NCI-H69 (cell line): ENCODE measurements around the gene FAM163B.

Source experiments
- DNase-seq: peaks from one replicate; lab custom pipeline; 2025; lab: John Stamatoyannopoulos, UW

FAM163B gene

DNA sequence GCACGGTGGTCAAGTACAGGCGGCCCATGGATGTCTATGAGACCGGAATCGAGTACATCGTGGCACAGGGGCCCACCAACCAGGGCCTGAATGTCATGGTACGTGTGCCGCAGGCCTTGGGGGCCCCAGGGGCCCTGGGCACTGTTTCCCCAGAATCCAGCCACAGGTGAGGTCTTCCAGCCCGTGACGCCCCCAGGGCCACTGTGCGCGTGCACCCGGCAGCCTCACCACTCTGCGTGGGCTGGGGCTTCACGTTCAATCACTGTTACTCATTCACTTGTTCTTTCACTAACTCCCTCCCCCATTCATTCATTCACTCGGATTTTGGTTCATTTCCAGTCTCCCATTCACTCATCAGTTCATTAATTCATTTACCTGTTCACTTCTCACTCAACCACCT is 62.1 kb downstream of the FAM163B start:
- no peak for DNase-seq

DNA sequence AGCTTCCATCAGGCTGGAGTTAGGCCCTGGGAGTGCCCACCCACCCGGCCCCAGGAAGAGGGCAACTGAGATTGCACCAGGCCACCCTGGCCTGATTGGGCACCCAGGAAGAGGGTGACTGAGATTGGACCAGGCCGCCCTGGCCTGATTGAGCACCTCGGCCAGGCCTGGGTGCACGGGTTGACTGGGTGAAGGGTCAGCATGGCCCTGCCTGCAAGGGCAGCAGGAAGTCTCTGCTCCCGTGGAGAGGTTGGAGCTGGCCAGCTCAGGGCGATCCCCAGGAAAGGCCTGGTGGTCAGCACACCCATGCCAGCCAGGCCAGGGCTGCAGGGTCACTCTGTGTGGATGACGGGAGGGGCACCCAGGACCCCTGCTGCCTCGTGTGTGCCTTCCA is 62.9 kb downstream of the FAM163B start:
- no peak for DNase-seq

DNA sequence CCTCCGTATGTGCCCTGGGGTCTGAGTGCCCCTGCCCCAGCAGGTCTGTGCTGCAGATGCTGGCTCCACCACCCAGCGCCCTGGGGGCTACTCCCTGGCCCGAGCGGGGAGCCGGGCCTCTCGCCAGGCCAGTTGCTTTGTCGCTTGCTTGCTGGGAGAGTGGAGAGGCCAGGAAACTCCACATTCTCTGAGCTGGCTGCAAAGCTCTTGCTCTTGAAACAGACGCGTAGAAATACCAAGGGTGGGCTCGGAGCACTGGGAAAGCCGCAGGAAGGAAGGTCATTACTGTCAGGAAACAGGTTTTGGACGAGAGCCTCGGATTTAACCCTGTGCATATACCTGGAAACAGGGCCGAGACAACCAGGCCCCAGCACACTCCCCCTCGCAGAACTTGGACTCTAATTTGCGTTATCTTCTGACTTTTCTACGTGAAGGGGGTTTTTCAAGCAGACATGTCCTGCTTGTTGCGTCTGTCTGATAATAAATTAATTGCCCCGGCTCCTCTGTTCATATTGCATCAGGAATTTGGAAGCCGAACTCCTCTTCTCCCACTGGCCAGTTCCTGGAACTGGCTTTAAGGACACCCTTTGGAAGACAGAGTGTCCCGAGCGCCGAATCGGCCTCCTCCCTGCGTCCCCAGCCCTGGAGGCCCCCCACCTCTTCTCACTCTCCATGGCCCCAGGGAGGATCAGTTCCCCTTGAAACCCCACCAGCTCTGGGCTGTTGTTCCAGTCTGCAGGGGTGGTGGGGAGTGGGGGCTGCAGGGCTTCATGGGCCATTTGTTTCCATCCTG is 63.5 kb downstream of the FAM163B start:
- DNase-seq, result no peak

DNA sequence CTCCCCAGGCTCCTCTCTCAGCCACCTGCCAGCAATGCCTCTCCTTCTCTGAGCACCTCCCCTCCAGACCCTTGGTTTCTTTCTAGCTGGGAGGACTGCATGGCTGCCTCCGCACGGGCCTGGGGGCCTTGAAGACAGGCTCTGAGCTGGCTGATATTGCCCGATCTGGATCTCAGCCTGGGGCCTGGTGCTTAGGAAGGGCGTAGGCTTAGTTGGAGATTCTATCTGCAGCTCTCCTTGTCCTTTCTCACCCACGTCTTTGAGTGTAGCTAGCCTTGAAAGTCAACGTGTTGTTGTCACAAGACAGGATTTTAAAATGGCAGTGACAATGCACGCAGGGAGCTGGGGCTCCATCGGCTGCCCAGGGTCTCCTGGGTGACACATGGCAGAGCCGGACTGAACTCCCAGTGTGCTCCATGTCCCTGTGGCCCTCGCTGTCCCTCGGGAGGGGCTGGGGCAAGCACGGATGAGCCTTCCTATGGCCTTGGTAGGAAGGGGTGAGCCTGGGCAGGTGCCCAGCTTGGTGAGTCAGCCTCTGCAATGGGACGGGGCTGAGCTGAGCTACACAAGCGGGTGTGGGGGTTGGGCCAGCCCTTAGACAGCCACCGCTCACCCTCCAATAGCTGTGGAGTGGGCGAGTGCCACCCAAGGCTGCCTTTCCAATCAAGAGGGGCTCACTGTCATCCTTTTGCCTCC is 65.3 kb downstream of the FAM163B start:
- no peak for DNase-seq

DNA sequence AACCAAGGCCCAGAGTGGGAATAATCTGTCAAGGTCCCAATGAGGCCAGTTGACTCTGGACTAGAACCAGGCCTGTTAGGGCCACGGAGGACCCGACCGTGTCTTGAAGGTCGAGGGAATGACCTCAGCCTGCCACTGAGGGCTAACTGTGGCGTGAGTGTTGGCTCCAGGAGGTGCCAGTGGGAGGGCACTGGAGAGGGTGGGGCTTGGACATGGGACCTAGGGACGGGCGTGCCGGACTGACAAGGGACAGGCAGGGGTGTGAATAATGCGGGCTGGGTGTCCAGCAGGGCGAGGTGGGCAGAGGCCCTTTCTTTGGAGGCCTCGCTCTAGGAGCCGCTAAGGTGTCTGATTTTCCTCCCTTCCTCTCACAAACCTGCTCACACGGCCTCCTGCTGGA is 67.2 kb downstream of the FAM163B start:
- no peak for DNase-seq

DNA sequence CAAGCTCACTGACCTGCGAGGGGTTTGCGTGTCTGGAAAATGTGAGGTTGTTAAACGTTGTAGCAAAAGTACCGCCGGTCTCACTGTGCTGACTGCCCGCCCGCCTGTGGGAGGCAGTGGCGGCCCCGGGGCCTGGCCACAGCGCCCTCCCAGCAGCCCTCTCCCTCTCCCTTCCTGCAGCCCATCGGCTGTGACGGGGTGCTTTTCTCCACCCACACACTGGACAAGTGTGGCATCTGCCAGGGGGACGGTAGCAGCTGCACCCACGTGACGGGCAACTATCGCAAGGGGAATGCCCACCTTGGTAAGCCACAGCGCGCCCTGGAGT is 68.5 kb downstream of the FAM163B start:
- no peak for DNase-seq

DNA sequence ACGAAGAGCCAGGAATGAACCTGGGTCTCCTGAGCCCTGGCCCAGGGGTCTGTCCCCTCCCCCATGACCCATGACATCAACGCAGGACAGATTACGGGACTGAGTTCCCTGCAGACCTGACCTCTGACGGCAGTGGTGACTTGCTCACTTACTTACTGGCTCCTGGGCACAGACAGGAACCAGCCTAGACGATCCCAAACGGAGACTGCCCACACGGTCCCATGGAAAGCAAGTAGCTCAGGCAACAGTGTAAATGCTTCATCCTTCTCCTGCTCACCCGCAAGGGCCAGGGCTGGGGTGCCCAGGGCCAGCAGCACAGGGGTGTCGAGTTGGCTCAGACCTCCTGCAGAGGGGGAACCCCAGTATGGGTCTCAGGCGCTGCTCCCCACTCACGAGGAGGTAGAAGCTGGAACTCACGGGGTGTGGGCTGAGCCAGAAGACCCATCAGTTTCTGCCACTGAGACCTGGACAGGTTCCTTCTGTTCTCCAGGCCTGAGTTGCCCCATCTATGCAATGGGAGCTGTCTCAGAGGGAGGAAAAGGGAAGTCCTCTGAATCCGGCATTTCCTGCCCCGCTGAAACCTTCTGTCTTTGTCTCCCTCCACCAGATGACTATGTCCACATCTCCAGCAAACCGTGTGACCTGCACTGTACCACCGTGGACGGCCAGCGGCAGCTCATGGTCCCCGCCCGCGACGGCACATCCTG is 69.0 kb downstream of the FAM163B start:
- no peak for DNase-seq

DNA sequence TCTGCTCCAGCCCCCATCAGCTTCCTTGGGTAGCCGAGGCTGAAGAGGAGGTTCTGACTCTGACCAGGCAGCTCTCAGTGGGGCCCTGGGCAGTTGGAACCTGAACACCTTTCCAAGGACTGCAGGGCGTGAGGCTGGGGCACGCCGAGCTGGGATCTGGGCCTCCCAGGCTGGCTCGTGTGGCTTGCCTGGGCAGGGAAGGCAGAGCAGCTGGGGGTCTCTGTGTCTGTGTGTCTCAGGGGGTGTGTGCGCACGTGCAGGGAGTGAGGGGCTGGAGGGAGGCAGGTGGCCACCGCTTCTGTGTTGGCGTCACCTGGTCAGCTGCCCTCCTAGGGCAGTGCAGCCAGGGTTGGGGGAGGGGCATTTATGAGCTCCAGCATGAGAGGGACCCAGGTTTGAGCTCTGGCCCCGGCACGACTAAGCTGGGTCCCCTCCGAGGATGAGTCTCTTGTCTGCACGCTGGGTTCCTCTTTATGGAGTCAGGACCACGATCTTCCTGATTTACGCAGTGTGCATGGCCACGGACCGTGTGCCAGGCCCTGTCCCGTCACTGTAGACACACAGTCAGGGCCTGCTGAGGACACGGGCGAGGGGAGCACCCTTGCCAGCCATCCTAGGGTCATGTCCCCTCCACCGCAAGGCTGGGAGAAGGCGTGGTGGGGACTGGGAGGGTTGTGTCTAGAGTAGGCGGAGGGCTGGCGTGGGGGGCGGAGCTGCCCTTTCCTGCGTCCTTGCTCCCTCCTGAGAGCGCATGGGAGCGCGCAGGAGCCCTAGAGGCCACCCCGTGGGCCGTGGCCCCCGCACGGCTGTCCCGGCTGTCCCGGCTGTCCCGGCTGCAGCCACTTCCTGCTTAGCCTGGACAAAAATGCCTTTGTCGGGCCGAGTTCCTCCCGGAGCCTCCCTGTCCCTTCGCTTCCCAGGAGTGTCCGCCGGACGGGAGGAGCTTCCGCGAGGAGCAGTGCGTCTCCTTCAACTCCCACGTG is 70.0 kb downstream of the FAM163B start:
- DNase-seq, result no peak

DNA sequence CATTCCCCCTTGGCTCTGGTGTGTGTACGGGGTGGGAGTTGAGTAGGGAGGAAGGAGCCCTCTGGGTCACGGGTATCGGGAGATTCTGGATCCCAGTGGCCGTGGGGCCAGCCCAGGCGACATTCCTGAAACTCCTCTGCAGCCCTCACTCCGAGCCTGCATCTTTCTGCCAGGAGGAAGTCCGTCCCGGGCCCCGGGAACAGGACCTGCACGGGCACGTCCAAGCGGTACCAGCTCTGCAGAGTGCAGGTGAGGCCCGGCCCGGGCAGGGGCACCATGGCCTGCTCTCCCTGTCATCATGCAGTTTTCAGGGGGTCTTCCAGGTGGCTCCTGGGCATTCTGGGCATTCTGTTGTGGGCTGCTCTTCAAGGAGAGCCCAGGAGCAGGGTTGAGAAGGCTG is 71.0 kb downstream of the FAM163B start:
- DNase-seq, result no peak

DNA sequence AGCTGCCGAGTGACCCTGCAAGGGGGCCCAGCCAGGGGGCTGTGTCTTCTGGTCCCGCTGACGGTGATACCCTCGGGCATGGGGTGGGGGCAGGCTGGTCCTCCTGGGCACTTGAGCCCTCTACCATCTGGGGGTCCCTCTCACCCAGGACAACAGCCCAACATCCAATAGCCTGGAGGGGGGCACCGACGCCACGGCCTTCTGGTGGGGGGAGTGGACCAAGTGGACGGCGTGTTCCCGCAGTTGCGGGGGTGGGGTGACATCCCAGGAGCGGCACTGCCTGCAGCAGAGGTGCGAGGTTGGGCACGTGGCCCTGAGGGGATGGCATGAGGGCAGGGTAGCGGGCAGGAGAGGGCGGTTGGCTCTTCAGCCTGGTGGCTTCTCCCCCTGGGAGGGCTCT is 71.9 kb downstream of the FAM163B start:
- DNase-seq, result no peak

DNA sequence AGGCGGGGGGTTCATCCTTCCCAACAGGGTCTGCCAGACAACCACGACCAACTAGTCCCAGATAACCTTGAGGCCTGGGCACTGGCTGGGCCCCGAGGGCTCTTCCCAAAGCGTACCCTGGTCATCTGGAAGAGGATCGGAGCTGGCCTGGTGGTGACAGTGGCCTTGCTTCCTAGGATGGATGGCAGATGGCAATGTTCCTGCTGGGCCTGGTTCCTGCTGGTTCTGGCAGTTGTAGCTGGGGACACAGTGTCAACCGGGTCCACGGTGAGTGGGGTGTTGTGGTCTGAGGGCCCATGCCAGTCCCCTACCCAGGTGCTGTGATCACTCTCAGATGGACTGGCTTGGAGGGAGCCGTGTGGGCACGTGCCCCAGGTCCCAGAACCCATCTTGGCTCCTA is 72.7 kb downstream of the FAM163B start:
- no peak for DNase-seq

DNA sequence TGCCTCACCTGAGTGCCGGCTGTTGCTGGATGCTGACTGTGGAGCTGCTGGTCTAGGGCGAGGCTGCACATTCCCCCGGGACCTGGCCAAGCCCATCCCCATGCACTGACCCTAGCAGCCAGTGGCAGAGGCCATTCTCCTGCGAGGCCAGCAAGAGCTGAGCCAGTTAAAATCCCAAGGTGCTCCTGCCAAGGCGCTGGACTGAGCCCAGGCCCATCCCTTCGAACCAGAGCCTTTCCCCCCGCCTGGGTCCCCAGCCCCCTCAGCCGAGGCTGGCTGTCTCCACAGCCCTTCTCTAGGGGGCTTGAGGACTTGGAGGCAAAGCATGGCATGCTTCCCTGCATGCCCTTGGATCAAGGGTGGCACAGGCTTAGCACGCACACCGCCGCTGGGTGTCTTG is 73.1 kb downstream of the FAM163B start:
- no peak for DNase-seq

DNA sequence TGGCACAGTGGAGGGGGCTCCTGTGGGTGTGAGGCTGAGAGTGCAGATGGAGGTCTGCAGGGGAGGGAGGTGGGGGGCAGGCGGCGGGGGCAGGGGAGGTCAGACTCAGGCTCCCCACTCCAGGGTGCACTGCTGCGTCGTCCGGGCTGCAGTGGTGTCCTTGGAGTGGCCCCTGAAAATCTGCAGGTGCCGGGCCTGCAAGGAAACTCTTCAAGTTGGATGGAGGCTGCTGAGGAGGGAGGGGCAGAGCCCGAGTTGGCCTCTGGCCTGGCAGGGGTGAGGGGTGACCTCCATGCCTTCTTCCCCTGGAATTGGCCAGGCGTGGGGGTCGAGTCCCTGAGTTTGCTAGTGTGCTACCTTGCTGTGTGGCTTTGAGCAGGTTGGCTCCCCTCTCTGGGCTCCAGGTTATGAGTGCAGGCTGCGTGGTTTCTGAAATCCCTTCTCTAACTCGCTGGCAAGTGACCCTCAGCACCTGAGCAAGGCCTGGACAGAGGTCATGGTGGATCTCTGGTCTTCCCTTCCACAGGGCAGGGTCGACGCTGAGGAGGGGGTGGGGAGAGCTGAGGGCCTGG is 73.8 kb downstream of the FAM163B start:
- DNase-seq, result no peak

DNA sequence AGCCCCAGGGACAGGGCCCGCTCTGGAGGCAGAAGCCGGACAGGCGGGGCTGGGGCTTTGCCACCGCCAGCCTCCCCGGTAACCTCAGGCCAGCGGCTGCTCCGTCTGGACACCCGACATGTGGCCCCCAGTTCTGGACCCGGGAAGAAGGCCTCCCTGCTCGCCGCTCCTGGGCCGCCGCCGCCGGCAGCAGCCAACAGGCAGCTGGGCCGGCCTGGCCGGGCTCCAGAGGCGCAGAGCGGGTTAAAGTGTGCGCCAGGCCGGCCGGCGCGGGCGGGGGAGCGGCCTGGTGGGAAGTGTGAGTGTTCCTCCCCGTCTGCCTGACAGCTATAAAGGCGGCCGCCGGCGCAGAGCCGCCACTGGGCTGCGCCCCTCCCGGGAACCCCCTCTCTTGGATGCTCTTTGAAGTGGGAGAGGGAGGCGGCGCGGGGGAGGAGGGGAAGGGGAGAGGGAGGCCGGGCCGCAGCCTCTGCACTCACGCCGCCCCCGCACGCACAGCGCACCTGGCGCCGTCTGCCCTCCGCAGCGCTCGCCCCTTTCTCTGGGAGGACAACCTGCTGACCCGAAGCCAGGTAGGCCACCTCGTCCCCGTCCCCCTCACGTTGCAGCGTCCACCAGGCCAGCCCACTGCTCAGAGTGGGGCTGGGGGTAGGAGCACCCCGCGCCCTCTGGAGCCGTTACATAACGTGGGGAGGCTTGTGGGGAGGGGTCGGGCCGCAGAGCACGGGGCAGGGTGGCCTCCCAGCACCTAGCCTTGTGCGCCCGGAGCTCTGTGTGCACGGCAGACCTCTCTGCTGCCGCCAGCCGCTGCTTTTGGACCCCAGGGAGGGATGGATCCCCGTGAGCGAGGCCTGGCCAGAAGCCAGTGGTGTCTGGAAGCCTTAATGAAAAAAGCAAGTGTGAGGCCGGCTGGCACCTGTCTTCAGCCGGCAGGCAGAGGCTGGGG is 74.6 kb downstream of the FAM163B start, which contains the start of gene ADAMTSL2:
Gene ADAMTSL2, plus strand, starts transcription at position 359 of the 946 bp plus-strand sequence. CDS start 2,009 bp downstream, outside the sequence.
- DNase-seq, result peak; percentile 90

DNA sequence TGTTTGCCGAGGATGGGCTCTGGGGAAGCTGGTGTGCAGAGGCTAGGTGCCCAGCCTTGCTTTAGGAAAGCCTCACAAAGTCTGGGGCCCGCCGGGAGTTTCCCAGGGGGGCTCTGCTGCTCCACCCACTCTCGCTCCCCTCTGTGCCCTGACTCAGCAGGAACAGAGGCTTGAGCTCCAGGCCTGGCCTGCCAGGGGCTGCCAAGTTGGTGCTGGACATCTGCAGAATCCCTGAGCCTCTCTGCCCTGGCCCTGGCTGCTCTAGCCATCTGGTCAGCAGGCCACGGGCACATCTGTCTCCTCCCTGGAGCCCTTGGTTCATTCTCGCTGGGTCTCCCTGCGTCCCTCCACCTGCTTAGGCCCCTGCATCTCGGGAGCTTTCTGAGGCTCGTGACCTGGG is 75.3 kb downstream of the FAM163B start:
- DNase-seq, result no peak

DNA sequence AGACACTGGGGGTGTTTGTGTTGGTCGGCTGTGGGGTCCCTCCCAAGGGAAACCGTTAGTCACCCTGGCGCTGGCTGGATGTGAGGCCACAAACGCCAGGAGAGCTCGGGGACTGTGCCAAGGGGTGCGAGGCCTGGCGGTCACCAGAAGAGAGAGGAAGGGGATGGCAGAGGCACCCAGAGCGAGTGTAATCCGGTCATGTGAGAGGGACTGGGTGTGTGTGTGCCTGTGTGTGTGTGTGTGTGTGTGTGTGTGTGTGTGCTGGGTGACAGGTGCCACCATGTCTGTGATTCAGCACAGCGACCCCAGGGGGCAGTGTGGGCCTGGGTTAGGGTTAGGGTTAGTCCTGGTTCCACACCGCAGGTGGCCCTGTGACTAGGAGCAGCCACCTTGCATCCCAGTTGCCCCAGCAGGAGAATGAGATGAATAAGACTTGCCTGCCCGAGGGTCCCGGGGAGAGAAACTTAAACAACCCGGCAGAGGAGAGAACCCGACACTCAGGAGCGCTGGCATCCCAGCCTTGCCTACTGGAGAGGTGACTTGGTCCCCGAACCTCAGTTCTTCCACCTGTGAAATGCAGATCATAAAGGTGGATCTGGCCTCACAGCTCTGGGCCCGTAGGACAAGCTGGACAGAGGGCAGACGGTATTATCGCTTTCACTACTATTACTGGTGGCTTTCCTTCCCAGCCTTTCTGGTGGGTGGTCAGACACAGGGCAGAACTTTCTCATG is 76.1 kb downstream of the FAM163B start:
- DNase-seq, result peak; percentile 82

DNA sequence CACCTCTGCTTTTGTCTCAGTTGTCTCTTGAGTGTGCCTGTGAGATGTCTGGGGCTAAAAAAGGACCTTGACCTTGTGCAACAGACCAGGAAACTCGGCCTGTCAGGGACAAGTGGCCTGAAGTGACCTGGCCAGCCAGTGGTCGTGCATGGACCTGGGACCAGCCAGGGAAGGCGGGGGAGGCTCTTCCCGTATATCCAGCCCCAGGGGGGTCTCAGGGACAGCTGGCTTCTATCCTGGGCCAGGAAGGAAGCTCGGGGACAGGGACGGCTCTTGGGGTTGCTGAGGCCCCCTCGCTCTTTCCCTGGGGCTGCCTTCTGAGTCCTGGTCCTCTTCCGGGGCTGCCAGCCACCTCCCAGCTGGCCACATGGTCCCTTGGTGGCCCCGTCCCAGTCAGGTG is 77.9 kb downstream of the FAM163B start:
- no peak for DNase-seq

DNA sequence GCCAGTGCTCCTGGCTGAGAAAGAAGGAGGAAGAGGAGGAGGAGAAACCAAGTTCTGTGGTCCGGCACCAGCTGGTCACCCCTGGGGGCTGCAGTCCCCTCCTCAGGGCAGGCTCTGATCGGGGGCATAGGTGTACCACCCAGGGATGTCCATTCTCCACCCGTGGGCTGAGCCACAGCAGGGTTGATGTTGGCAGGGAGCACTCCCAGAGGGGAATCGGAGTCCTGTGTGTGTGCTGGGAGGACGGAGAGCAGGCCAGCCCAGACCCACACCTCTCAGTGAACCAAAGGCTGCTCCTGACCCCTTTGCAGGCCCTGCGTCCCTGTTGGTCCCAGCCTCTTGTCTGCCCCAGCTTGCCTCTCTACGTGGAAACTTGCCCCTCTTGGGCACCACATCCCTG is 79.3 kb downstream of the FAM163B start:
- DNase-seq, result no peak

DNA sequence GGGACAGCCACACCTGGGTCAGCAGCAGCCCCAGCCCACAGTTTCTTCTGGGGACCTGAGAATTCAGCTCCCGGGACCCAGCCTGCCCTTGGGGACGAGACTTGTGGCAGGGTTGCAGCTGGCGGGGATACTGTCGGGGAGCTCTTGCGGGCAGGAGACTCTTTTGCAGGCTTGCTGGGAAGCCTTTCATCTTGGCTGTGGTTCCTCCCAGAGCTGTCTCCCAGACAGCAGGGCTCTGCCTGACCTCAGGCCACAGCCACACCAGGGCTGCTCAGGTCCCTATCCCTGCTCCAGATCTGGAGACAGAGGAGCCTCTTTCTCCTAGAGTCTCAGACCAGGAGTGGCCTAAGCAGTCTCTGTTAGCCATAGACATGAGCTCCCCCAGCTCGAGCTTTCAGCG is 79.7 kb downstream of the FAM163B start:
- no peak for DNase-seq

DNA sequence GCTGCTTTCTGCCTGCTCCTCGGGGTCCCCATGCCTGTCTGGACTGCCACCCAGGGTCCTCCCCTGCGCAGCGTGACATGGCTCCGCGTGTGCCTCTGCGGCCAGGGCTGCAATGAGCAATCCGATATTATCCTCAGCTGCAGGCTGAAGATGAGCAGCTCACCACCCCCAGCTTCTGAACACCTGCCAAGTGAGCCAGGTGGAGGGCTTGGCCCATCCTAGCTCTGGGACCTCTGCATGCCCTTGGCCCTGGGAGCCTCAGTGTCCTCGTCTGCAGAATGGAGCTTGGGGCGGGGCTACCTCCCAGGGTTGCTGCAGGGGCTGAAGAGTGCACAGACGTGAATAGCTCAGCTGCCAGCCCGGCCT is 80.3 kb downstream of the FAM163B start:
- peak; percentile 77 for DNase-seq
